ENCODE data around the gene IBA57. TPM values are rescaled to one million over a fixed set of nuclear protein-coding genes. Genes with fewer than 3 reads are reported as not detected.

The IBA57 gene
- total RNA-seq (10 to 100 TPM; 13.2 to 13.5 TPM), polyA plus RNA-seq (ENCODE audit: insufficient read length in 6 of 6) (1 to 10 TPM; 5.3 to 8.3 (median 6.8) TPM)
- long read RNA-seq, donor 1, full-length matches to known transcripts, result 1 of 1 reads
- long read RNA-seq, donor 1, partial matches to known transcripts, result 0 of 1 reads
- long read RNA-seq, donor 1, other reads (novel, unspliced or antisense), result 0 of 1 reads
- long read RNA-seq, donor 2, full-length matches to known transcripts, result 3 of 3 reads
- long read RNA-seq, donor 2, partial matches to known transcripts, result 0 of 3 reads
- long read RNA-seq, donor 2, other reads (novel, unspliced or antisense), result 0 of 3 reads
- long read RNA-seq, donor 3, full-length matches to known transcripts, result 2 of 2 reads
- long read RNA-seq, donor 3, partial matches to known transcripts, result 0 of 2 reads
- long read RNA-seq, donor 3, other reads (novel, unspliced or antisense), result 0 of 2 reads
- long read RNA-seq, donor 4, full-length matches to known transcripts, result 8 of 12 reads
- long read RNA-seq, donor 4, partial matches to known transcripts, result 2 of 12 reads
- long read RNA-seq, donor 4, other reads (novel, unspliced or antisense), result 2 of 12 reads
- long read RNA-seq, donor 5, full-length matches to known transcripts, result 3 of 3 reads
- long read RNA-seq, donor 5, partial matches to known transcripts, result 0 of 3 reads
- long read RNA-seq, donor 5, other reads (novel, unspliced or antisense), result 0 of 3 reads
- long read RNA-seq, donor 6, full-length matches to known transcripts, result 5 of 5 reads
- long read RNA-seq, donor 6, partial matches to known transcripts, result 0 of 5 reads
- long read RNA-seq, donor 6, other reads (novel, unspliced or antisense), result 0 of 5 reads
- long read RNA-seq, donor 7, partial matches to known transcripts, result 0 of 1 reads
- long read RNA-seq, donor 7, other reads (novel, unspliced or antisense), result 0 of 1 reads
- long read RNA-seq, donor 8, full-length matches to known transcripts, result 4 of 12 reads
- long read RNA-seq, donor 8, partial matches to known transcripts, result 8 of 12 reads
- long read RNA-seq, donor 8, other reads (novel, unspliced or antisense), result 0 of 12 reads
- long read RNA-seq, donor 9, result 0 reads
- long read RNA-seq, donor 10, full-length matches to known transcripts, result 8 of 9 reads
- long read RNA-seq, donor 10, partial matches to known transcripts, result 1 of 9 reads
- long read RNA-seq, donor 10, other reads (novel, unspliced or antisense), result 0 of 9 reads
- long read RNA-seq, donor 11, result 0 reads
- long read RNA-seq, donor 12, full-length matches to known transcripts, result 4 of 4 reads
- long read RNA-seq, donor 12, partial matches to known transcripts, result 0 of 4 reads
- long read RNA-seq, donor 12, other reads (novel, unspliced or antisense), result 0 of 4 reads

DNA sequence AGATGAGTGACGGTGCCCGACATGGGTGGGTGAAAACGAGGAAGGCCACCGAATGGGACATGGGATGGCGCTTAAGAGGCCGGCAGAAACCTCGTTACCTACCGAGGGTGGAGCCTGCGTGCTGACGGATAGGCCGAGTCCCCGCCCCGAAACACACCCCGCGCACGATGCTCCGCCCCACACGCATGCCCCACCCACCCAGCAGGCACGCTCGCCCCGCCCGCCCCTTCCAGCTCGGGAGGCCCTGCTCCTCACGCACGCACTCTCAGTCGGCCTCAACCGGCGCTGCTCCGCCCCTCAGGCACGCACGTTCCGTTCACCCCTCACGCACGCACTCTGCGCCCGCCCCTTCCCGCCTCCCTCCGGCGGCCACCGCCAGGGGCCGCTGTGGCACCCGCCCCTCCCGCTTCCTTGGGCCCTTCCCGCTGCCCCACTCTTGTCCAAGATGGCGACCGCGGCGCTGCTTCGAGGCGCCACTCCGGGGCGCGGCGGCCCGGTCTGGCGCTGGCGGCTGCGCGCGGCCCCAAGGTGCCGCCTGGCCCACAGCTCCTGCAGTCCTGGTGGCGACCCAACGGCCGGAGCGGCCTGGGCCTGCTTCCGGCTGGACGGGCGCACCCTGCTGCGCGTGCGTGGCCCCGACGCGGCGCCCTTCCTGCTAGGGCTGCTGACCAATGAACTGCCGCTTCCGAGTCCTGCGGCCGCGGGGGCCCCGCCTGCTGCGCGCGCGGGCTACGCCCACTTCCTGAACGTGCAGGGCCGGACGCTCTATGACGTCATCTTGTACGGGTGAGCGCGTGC is at the start of gene IBA57:
Gene IBA57, plus strand, starts transcription at position 433 of the 798 bp plus-strand sequence. Its CDS starts 13 bp downstream, at position 446.
- ATAC-seq (peak; percentile 89), DNase-seq (peak; percentile 99 to 100 (median 99))
- Histone ChIP-seq H3K4me1 (peaks cover 17 to 34% of the 10 kb centered on the region in 2 donors), H3K9me3 (no peaks in the 10 kb centered on the region), H3K4me3 (peak within 1 kb of the TSS; percentile 75 to 77), H3K36me3 (no peaks in the 10 kb centered on the region), H3K27ac (peak within 1 kb of the TSS; percentile 92 to 99), H3K27me3 (peaks cover 0 to 27% of the 10 kb centered on the region in 2 donors)
- intact Hi-C loops (cut with DNase I), result no loop called here
- TF ChIP-seq, protein P1, sequence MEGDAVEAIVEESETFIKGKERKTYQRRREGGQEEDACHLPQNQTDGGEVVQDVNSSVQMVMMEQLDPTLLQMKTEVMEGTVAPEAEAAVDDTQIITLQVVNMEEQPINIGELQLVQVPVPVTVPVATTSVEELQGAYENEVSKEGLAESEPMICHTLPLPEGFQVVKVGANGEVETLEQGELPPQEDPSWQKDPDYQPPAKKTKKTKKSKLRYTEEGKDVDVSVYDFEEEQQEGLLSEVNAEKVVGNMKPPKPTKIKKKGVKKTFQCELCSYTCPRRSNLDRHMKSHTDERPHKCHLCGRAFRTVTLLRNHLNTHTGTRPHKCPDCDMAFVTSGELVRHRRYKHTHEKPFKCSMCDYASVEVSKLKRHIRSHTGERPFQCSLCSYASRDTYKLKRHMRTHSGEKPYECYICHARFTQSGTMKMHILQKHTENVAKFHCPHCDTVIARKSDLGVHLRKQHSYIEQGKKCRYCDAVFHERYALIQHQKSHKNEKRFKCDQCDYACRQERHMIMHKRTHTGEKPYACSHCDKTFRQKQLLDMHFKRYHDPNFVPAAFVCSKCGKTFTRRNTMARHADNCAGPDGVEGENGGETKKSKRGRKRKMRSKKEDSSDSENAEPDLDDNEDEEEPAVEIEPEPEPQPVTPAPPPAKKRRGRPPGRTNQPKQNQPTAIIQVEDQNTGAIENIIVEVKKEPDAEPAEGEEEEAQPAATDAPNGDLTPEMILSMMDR (IDR thresholded peaks at IDR 0.05), result peak; percentile 88 to 94

DNA sequence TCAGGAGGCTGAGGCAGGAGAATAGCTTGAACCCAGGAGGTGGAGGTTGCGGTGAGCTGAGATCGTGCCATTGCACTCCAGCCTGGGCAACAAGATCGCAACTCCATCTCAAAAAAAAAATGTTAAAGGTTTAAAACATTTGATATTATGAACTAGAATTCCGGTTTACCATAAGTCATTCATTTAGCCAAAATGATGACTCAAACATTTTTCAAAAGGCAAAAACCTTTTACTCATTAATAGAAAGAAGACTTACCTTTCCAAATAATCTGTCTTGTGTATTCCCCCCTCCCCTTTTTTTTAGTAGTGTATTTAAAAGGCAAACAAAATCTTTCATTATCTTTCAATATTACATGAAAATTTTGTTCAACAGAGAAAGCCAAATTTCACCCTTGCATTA is 48.3 kb upstream of the IBA57 start:
- DNase-seq (no peak), ATAC-seq (no peak)
- TF ChIP-seq, protein P1 (IDR thresholded peaks at IDR 0.05), result no peak
- Histone ChIP-seq H3K4me3 (no peak overlapping the region), H3K9me3 (no peaks in the 10 kb centered on the region), H3K27me3 (no peaks in the 10 kb centered on the region), H3K4me1 (no peaks in the 10 kb centered on the region), H3K27ac (no peak overlapping the region), H3K36me3 (no peaks in the 10 kb centered on the region)
- intact Hi-C loops (cut with DNase I), result no loop called here

DNA sequence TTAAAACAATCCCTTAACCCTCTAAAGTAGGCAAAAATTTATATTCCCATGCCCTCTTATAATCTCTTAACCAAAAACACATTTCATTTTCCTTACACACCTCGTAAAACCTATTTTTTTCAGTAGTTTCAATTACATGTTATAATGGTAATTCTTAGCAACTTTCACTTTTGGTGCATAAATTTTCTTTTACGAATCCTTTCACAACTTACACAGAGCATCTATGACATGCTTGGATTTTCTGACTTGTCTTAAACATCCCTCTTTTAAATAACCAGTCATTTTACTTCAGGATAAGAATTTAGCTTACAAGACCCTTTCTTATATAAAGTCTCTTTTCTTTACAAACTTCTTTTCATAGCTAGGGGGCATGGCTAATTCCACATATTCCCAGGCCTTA is 47.6 kb upstream of the IBA57 start:
- Histone ChIP-seq H3K27me3 (no peaks in the 10 kb centered on the region), H3K4me1 (no peaks in the 10 kb centered on the region), H3K9me3 (no peaks in the 10 kb centered on the region), H3K27ac (no peak overlapping the region), H3K4me3 (no peak overlapping the region), H3K36me3 (no peaks in the 10 kb centered on the region)
- DNase-seq, result no peak
- TF ChIP-seq, protein P1 (IDR thresholded peaks at IDR 0.05), result no peak
- intact Hi-C loops (cut with DNase I), result no loop called here
- ATAC-seq, result no peak

DNA sequence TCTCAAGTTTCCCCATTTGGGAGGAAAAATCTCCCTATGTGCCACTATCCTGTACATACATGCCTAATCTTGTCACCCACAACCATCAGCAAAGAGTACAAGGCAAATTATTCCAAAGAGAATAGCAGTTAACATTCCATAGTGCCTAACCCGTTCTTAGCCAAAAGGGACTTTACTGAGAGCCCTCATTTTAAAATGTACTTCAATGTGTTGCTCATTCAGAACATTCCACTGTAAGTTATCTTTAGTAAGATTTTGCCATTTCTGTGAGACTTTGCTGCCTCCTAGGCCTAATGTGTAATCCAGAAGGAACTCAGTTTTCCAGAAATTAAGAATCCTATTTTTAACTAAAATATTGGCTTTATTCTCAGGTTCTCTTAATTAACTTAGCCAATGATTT is 45.3 kb upstream of the IBA57 start:
- DNase-seq (no peak), ATAC-seq (no peak)
- Histone ChIP-seq H3K27me3 (no peaks in the 10 kb centered on the region), H3K9me3 (no peaks in the 10 kb centered on the region), H3K4me3 (no peak overlapping the region), H3K4me1 (no peaks in the 10 kb centered on the region), H3K36me3 (no peaks in the 10 kb centered on the region), H3K27ac (no peak overlapping the region)
- TF ChIP-seq, protein P1 (IDR thresholded peaks at IDR 0.05), result no peak
- intact Hi-C loops (cut with DNase I), result no loop called here
